Activated naive CD4-positive, alpha-beta T cell treated with Interleukin-2 at 50 U/mL for 16 hours (primary cell): Measurements from ENCODE around the gene C10orf120.

ENCODE experiments used
- DNase-seq: peaks from one replicate; pipeline ENCODE4 v3.0.0-alpha.2; 2020

C10orf120 gene

DNA sequence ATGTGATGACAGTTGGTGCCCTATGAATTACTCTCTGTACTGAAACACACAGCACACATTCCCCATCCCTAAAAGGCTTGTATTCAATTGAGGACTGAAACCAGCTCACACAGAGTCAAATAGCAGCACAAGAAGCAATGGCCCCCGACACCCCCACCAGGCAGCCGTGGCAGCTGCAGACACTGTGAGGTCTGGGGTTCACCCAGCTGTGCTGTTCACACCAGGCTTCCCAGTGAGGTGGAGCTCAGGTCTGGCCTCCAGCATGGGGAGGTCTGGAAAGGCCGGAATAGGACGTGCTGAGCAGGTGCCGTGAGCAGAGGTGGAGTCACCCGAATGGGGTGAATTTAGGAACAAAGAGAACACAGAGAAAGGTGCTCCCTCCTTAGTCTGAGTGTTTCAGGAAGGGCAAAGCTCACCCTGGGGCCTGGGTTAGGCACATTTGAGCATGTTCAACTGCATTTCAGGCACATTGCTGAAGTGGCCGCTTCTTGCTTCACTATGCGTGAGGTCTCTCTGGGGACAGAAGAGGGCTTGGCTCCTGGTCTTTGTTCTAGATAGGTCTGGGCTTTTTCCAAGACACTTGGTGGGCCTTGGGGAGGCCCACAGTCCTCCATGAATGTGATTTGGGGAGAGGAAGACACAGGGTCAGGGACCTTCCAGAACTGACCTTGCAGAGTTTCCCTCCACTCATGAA, 41.1 kb downstream of the C10orf120 start:
- DNase-seq = no peak

DNA sequence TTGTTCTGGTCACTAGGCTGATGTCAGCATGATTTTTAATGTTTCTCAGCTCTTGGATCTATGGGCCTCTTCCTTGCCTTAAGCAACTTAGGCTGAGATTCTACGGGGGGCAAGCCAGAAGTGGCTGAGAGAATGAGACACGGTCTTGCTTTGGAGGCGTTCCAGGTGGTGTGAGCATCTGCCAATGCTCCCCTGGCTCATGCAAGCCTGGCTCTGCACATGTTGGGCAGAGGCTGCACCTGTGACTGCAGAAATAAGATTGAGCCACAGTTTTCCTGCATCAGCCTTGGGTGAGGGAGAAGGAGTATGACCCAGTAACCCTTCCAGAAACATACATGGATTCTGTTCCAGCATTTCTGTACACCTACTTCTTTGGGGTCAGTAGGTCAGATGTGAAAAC, 41.9 kb downstream of the C10orf120 start:
- no peak for DNase-seq

DNA sequence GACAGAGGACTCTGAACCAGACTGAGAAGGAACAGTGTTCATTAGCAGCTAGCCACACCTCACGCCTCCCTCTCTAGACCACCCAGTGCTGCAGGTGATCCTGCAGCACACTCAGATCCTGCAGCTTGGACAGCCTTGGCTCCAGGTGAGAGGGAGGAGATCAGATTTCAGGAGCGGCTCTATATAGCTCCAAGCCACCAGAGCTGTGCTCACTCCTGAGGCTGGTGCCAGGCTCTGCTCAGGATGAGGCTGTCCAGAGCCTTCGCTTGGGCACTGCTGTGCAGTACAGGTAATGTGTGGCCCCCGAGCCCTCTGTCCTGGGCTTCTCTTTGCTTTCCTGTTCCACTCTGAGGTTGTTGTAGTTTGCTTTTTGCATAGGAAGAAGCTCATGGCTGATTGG, 42.4 kb downstream of the C10orf120 start:
- DNase-seq = no peak

DNA sequence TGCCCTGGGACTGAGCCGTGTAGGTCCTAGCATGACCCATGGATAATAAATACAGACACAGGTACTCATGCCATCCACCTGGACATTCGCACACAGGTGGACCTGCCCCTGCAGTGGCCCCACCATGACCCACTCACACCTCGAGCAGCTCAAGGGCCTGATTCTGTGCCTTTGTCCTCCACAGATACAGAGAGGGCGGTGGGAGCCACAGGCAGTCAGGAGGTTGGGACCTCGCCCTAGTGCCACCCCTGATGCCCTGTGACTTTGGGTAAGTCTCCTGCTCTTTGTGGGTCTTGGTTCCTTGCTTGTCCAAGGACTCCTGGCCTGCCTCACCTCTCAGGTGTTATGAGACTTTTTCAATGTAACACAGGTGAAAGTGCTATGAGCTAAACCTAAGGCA, 42.9 kb downstream of the C10orf120 start:
- DNase-seq = no peak

GRCh38 chr10:122656308-122656705, 43.3 kb downstream of the C10orf120 start:
- no peak for DNase-seq

GRCh38 chr10:122655524-122656307, 43.9 kb downstream of the C10orf120 start:
- no peak for DNase-seq

- DNase-seq = no peak
Observed at GRCh38 chr10:122650331-122650730, 49.3 kb downstream of the C10orf120 start.

DNA sequence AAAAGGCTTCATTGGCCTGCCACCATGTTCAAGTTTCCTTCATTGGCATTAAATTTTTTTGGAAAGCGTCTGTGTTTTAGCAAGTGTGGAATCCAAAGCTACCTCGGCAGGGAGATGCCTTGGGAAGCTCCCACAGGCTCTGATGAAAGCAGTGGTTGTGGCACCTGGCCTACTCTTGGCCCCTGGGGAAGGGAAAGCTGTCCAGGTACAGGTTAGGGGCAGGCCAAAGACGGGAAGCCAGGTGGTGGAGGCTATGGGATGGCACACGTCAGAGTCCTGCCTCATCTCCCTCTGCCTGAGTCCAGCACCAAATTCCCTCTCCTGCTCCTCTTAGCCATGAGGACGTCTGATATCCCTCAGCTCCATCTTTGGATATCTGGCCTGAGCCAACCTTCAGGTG, 49.7 kb downstream of the C10orf120 start:
- no peak for DNase-seq

GRCh38 chr10:122648599-122649428, 50.8 kb downstream of the C10orf120 start:
- no peak for DNase-seq
